ENCODE measurements around the gene TMPRSS4.
A peak's percentile ranks its signal among the peaks of the same experiment; 100 is the strongest.

TMPRSS4 gene

DNA sequence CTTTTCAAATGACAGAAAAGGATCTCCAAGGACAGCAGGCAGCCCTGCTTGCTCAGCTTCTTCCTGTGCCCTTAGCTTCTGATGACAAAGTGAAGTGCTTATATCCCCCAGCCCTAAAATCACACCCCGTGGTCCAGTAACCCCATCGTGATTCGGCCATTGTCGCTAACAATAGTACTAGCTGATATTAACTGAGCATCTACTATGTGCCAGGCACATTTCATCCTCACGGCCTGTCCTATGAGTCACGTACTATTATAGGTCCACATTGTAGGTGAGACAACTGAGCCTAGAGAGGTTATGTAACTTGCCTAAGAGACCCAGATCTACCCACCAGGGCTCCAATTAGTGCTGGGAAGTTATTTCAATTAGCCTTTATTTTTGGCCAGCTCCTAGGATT, 69.7 kb downstream of the TMPRSS4 start:
- no peaks in the 10 kb centered on the region for H3F3A ChIP-seq (ENCODE audit: low read depth)
- no peak for TF ChIP-seq EZH2phosphoT487 (IDR thresholded peaks at IDR 0.05; ENCODE audit: borderline replicate concordance)
- TF ChIP-seq, protein P1, sequence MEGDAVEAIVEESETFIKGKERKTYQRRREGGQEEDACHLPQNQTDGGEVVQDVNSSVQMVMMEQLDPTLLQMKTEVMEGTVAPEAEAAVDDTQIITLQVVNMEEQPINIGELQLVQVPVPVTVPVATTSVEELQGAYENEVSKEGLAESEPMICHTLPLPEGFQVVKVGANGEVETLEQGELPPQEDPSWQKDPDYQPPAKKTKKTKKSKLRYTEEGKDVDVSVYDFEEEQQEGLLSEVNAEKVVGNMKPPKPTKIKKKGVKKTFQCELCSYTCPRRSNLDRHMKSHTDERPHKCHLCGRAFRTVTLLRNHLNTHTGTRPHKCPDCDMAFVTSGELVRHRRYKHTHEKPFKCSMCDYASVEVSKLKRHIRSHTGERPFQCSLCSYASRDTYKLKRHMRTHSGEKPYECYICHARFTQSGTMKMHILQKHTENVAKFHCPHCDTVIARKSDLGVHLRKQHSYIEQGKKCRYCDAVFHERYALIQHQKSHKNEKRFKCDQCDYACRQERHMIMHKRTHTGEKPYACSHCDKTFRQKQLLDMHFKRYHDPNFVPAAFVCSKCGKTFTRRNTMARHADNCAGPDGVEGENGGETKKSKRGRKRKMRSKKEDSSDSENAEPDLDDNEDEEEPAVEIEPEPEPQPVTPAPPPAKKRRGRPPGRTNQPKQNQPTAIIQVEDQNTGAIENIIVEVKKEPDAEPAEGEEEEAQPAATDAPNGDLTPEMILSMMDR (conservative IDR thresholded peaks at IDR 0.05; ENCODE audit: low read length): no peak
- H3K4me2 ChIP-seq (ENCODE audit: low read depth, low read length, poor library complexity, severe bottlenecking): no peak overlapping the region
- no peaks in the 10 kb centered on the region for H3K36me3 ChIP-seq (ENCODE audit: insufficient read depth, low read length)
- no peaks in the 10 kb centered on the region for H3K9me2 ChIP-seq (replicated peaks; ENCODE audit: low read depth, low read length)
- no peaks in the 10 kb centered on the region for H3K9me3 ChIP-seq (ENCODE audit: insufficient read depth, low read depth, low read length)
- no peak overlapping the region for H3K9ac ChIP-seq (ENCODE audit: low read depth, low read length, poor library complexity, severe bottlenecking)
- H3K4me3 ChIP-seq (ENCODE audit: low read length, poor library complexity, severe bottlenecking): no peak overlapping the region
- H4K20me1 ChIP-seq (ENCODE audit: insufficient read depth, low read length, poor library complexity, severe bottlenecking): no peaks in the 10 kb centered on the region
- no peaks in the 10 kb centered on the region for H3K4me1 ChIP-seq (ENCODE audit: insufficient read depth, low read length, poor library complexity, severe bottlenecking)
- no peaks in the 10 kb centered on the region for H3K79me2 ChIP-seq (ENCODE audit: insufficient read depth, low read length)
- peaks cover 9% of the 10 kb centered on the region for H3K27me3 ChIP-seq (ENCODE audit: insufficient read depth, low read length, poor library complexity, severe bottlenecking)
- H2AFZ ChIP-seq (ENCODE audit: low read length): no peak overlapping the region

DNA sequence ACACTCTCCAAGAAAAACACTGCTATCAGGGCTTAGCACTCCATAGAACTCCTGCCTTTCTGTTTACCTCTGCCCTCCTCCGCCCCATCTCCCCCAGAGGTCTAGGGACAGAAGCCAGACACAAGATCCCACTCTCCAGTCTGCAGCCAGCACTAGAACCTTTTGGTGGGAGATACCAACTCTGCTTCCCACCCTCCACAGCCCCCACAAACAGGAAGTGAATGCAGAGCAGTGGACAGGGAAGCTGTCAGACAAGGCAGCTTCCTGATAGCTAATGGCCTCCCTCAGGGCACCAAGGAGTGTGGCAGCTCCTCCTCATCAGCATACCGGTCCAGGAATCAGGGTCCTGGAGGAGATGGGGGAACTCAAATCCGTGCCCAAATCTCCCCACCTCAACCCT, 70.6 kb downstream of the TMPRSS4 start:
- H3K79me2 ChIP-seq (ENCODE audit: insufficient read depth, low read length): no peaks in the 10 kb centered on the region
- peak overlapping the region; percentile 76 for H2AFZ ChIP-seq (ENCODE audit: low read length)
- H3K36me3 ChIP-seq (ENCODE audit: insufficient read depth, low read length): no peaks in the 10 kb centered on the region
- peaks cover 19% of the 10 kb centered on the region for H3K27me3 ChIP-seq (ENCODE audit: insufficient read depth, low read length, poor library complexity, severe bottlenecking)
- no peak overlapping the region for H3K4me3 ChIP-seq (ENCODE audit: low read length, poor library complexity, severe bottlenecking)
- no peaks in the 10 kb centered on the region for H3F3A ChIP-seq (ENCODE audit: low read depth)
- no peak overlapping the region for H3K9ac ChIP-seq (ENCODE audit: low read depth, low read length, poor library complexity, severe bottlenecking)
- H3K4me1 ChIP-seq (ENCODE audit: insufficient read depth, low read length, poor library complexity, severe bottlenecking): no peaks in the 10 kb centered on the region
- H3K9me3 ChIP-seq (ENCODE audit: insufficient read depth, low read depth, low read length): no peaks in the 10 kb centered on the region
- no peaks in the 10 kb centered on the region for H4K20me1 ChIP-seq (ENCODE audit: insufficient read depth, low read length, poor library complexity, severe bottlenecking)
- no peaks in the 10 kb centered on the region for H3K9me2 ChIP-seq (replicated peaks; ENCODE audit: low read depth, low read length)
- TF ChIP-seq, protein P1 (conservative IDR thresholded peaks at IDR 0.05; ENCODE audit: low read length): no peak
- no peak for TF ChIP-seq EZH2phosphoT487 (IDR thresholded peaks at IDR 0.05; ENCODE audit: borderline replicate concordance)
- H3K4me2 ChIP-seq (ENCODE audit: low read depth, low read length, poor library complexity, severe bottlenecking): no peak overlapping the region

DNA sequence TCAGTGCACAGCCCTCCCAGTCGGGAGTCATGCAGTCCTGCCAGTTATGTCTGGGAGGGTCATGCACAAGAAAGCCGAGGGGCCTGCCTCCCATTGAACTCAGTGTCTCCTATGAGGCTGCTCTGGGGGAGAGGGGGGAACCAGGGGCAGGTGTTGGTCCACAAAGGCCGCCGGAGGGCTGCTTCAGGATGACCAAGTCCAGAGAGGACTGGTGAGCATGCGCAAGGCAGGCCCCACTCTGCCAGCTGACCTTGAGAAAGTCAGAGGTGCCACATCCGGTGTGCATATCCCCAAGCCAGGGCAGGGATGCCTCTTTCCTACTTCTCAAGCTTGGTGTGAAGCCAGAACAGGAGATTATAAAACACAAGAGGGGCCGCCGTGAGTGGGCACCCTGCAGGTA, 71.4 kb downstream of the TMPRSS4 start:
- H3K4me2 ChIP-seq (ENCODE audit: low read depth, low read length, poor library complexity, severe bottlenecking): no peak overlapping the region
- no peaks in the 10 kb centered on the region for H4K20me1 ChIP-seq (ENCODE audit: insufficient read depth, low read length, poor library complexity, severe bottlenecking)
- no peaks in the 10 kb centered on the region for H3K9me3 ChIP-seq (ENCODE audit: insufficient read depth, low read depth, low read length)
- H2AFZ ChIP-seq (ENCODE audit: low read length): peak overlapping the region; percentile 76
- H3K27me3 ChIP-seq (ENCODE audit: insufficient read depth, low read length, poor library complexity, severe bottlenecking): peaks cover 26% of the 10 kb centered on the region
- H3K79me2 ChIP-seq (ENCODE audit: insufficient read depth, low read length): no peaks in the 10 kb centered on the region
- no peaks in the 10 kb centered on the region for H3K9me2 ChIP-seq (replicated peaks; ENCODE audit: low read depth, low read length)
- no peak overlapping the region for H3K9ac ChIP-seq (ENCODE audit: low read depth, low read length, poor library complexity, severe bottlenecking)
- no peaks in the 10 kb centered on the region for H3K4me1 ChIP-seq (ENCODE audit: insufficient read depth, low read length, poor library complexity, severe bottlenecking)
- no peak for TF ChIP-seq EZH2phosphoT487 (IDR thresholded peaks at IDR 0.05; ENCODE audit: borderline replicate concordance)
- TF ChIP-seq, protein P1 (conservative IDR thresholded peaks at IDR 0.05; ENCODE audit: low read length): no peak
- H3F3A ChIP-seq (ENCODE audit: low read depth): no peaks in the 10 kb centered on the region
- H3K36me3 ChIP-seq (ENCODE audit: insufficient read depth, low read length): no peaks in the 10 kb centered on the region
- no peak overlapping the region for H3K4me3 ChIP-seq (ENCODE audit: low read length, poor library complexity, severe bottlenecking)
